HEK293 (cell line): ENCODE data around the gene CPT1C.

ENCODE experiments used
- CTCF ChIA-PET: fragments of 350-600 bp; formaldehyde crosslinking; extraction: SDS; loops from one replicate; lab custom pipeline; 2021; ENCODE audit warnings: antibody characterized with exemption; lab: Yijun Ruan, JAX
- POLR2A ChIA-PET: fragments of 300-600 bp; formaldehyde crosslinking; extraction: SDS; loops from one replicate; lab custom pipeline; 2020; ENCODE audit warnings: antibody characterized with exemption, inconsistent platforms; lab: Yijun Ruan, JAX
- H3K27ac ChIP-seq: fragments of 200-500 bp; sonication (Bioruptor generic); 2 replicates; pipeline ENCODE4 v1.5.1; 2014; ENCODE audit warnings: low read depth, low read length, control low read depth, inconsistent platforms; ENCODE audit errors: extremely low read depth
- H3K36me3 ChIP-seq, 2 experiments: fragments of 200-500 bp in 1 of 2; sonication (Bioruptor generic) in 1 of 2; 1 replicate in 1 of 2; 2 replicates in 1 of 2; pipeline ENCODE4 v1.5.1; 2014 to 2017; ENCODE audit warnings: inconsistent platforms in 2 of 2, low read length in 2 of 2; ENCODE audit not compliant: control insufficient read depth in 2 of 2, insufficient read depth in 1 of 2
- H3K4me1 ChIP-seq: fragments of 200-500 bp; sonication (Bioruptor generic); 2 replicates; pipeline ENCODE4 v1.5.1; 2014; ENCODE audit warnings: mild to moderate bottlenecking, low read length, inconsistent platforms; ENCODE audit not compliant: control insufficient read depth, insufficient read depth
- H3K4me3 ChIP-seq: 2 replicates; pipeline ENCODE4 v1.5.1; 2011; ENCODE audit warnings: low read depth, mild to moderate bottlenecking, control low read depth, low read length, moderate library complexity
- H3K9me3 ChIP-seq: fragments of 200-500 bp; sonication (Bioruptor generic); 2 replicates; pipeline ENCODE4 v1.5.1; 2014; ENCODE audit warnings: low read depth, low read length, inconsistent platforms; ENCODE audit not compliant: control insufficient read depth, insufficient read depth
- KLF8 ChIP-seq: fragments of 450-650 bp; formaldehyde crosslinking; IDR thresholded peaks from 2 replicates; pipeline ENCODE4 v1.5.1; 2016; ENCODE audit warnings: missing biosample characterization, missing genetic modification characterization
- TRIM28 ChIP-seq: IDR thresholded peaks from 2 replicates; pipeline ENCODE4 v1.6.1; 2011; ENCODE audit warnings: low read length, control low read depth, borderline replicate concordance
- ZFHX2 ChIP-seq: fragments of 450-650 bp; formaldehyde crosslinking; conservative IDR thresholded peaks from 2 replicates; pipeline ENCODE4 v1.5.1; 2016; ENCODE audit warnings: missing biosample characterization, missing genetic modification characterization
- ZNF121 ChIP-seq: fragments of 450-650 bp; formaldehyde crosslinking; IDR thresholded peaks from 2 replicates; pipeline ENCODE4 v1.5.1; 2016; ENCODE audit warnings: missing biosample characterization, missing genetic modification characterization
- ZNF133 ChIP-seq: fragments of 450-650 bp; formaldehyde crosslinking; IDR thresholded peaks from 2 replicates; pipeline ENCODE4 v1.5.1; 2016; ENCODE audit warnings: missing biosample characterization, missing genetic modification characterization
- ZNF146 ChIP-seq: fragments of 450-650 bp; formaldehyde crosslinking; IDR thresholded peaks from 2 replicates; pipeline ENCODE4 v1.5.1; 2016; ENCODE audit warnings: missing biosample characterization, missing genetic modification characterization
- ZNF280D ChIP-seq: fragments of 450-650 bp; formaldehyde crosslinking; IDR thresholded peaks from 2 replicates; pipeline ENCODE4 v1.5.1; 2016; ENCODE audit warnings: missing biosample characterization, missing genetic modification characterization
- ZNF335 ChIP-seq: fragments of 450-650 bp; formaldehyde crosslinking; conservative IDR thresholded peaks from 2 replicates; pipeline ENCODE4 v1.5.1; 2016; ENCODE audit warnings: missing biosample characterization, missing genetic modification characterization
- ZNF341 ChIP-seq: fragments of 450-650 bp; formaldehyde crosslinking; IDR thresholded peaks from 2 replicates; pipeline ENCODE4; 2016; ENCODE audit warnings: low read depth, missing biosample characterization, missing genetic modification characterization
- ZNF561 ChIP-seq: fragments of 450-650 bp; IDR thresholded peaks from 2 replicates; pipeline ENCODE4 v1.5.1; 2018; ENCODE audit warnings: missing biosample characterization, missing genetic modification characterization, borderline replicate concordance
- ZNF645 ChIP-seq: fragments of 450-650 bp; formaldehyde crosslinking; IDR thresholded peaks from 2 replicates; pipeline ENCODE4; 2016; ENCODE audit warnings: missing biosample characterization, missing genetic modification characterization
- ZNF670 ChIP-seq: fragments of 450-650 bp; formaldehyde crosslinking; IDR thresholded peaks from 2 replicates; pipeline ENCODE4 v1.5.1; 2016; ENCODE audit warnings: missing biosample characterization, missing genetic modification characterization, low read depth
- ZNF777 ChIP-seq: fragments of 450-650 bp; formaldehyde crosslinking; IDR thresholded peaks from 2 replicates; pipeline ENCODE4 v1.5.1; 2017; ENCODE audit warnings: missing biosample characterization, missing genetic modification characterization, borderline replicate concordance
- ZNF785 ChIP-seq: fragments of 450-650 bp; formaldehyde crosslinking; IDR thresholded peaks from 2 replicates; pipeline ENCODE4 v1.5.1; 2016; ENCODE audit warnings: missing biosample characterization, missing genetic modification characterization
- TF ChIP-seq, protein P1 (sequence below): fragments of 450-650 bp; formaldehyde crosslinking; IDR thresholded peaks from 2 replicates; pipeline ENCODE4 v1.5.1; 2016; ENCODE audit warnings: missing biosample characterization, missing genetic modification characterization
- TF ChIP-seq, protein P2 (sequence below): IDR thresholded peaks from 2 replicates; pipeline ENCODE4 v1.6.1; 2011; ENCODE audit warnings: mild to moderate bottlenecking, low read depth, low read length, borderline replicate concordance
- TF ChIP-seq, protein P3 (sequence below): fragments of 450-650 bp; formaldehyde crosslinking; IDR thresholded peaks from 2 replicates; pipeline ENCODE4 v1.5.1; 2016; ENCODE audit warnings: missing biosample characterization, missing genetic modification characterization
- TF ChIP-seq, protein P4 (sequence below): fragments of 450-650 bp; formaldehyde crosslinking; IDR thresholded peaks from 2 replicates; pipeline ENCODE4 v1.5.1; 2016; ENCODE audit warnings: missing biosample characterization, missing genetic modification characterization, low read depth

CPT1C gene

GRCh38 chr19:49688531-49689132 lies 2.3 kb upstream of the CPT1C start:
- CTCF ChIA-PET: interaction anchor here (0.7 kb wide), 1 partner anchor 171 kb away, joined by 3 read pairs; no protein-coding TSS in a partner anchor
- Histone ChIP-seq H3K27ac (no peak overlapping the region), H3K9me3 (no peaks in the 10 kb centered on the region), H3K36me3 (peaks cover 15 to 51% of the 10 kb centered on the region in 2 experiments), H3K4me1 (peaks cover 8% of the 10 kb centered on the region), H3K4me3 (no peak overlapping the region)
- TF ChIP-seq ZFHX2 (tag by site-specific recombination) (peak; percentile 24; the same call in 1 of the 2 replicates), ZNF341 (tag by site-specific recombination) (peak; percentile 51), ZNF335 (no peak), ZNF777 (no peak), ZNF280D (tag by site-specific recombination) (no peak), ZNF645 (tag by site-specific recombination) (no peak)
- TF ChIP-seq, protein P1, sequence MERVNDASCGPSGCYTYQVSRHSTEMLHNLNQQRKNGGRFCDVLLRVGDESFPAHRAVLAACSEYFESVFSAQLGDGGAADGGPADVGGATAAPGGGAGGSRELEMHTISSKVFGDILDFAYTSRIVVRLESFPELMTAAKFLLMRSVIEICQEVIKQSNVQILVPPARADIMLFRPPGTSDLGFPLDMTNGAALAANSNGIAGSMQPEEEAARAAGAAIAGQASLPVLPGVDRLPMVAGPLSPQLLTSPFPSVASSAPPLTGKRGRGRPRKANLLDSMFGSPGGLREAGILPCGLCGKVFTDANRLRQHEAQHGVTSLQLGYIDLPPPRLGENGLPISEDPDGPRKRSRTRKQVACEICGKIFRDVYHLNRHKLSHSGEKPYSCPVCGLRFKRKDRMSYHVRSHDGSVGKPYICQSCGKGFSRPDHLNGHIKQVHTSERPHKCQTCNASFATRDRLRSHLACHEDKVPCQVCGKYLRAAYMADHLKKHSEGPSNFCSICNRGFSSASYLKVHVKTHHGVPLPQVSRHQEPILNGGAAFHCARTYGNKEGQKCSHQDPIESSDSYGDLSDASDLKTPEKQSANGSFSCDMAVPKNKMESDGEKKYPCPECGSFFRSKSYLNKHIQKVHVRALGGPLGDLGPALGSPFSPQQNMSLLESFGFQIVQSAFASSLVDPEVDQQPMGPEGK (tag by site-specific recombination): 0 out of 2 replicates have a peak, but pooled peaks have one; percentile 23
- POLR2A ChIA-PET: interaction anchor here (1.4 kb wide), 1 partner anchor 78 kb away, joined by 7 read pairs; the partner anchor contains the start of gene AP2A1

GRCh38 chr19:49689133-49690078 lies 1.5 kb upstream of the CPT1C start, which contains the start of gene ADM5:
Gene ADM5, plus strand, starts transcription at chr19:49689594. Its CDS starts 244 bp downstream, at chr19:49689838.
- POLR2A ChIA-PET: interaction anchor here (1.2 to 1.4 kb wide), 2 partner anchors 13 to 77 kb away, joined by 3 to 7 read pairs; partner anchors contain the start of gene AP2A1
- H3K4me3 ChIP-seq: no peak within 1 kb of the TSS
- CTCF ChIA-PET: interaction anchor here (0.7 kb wide), 1 partner anchor 172 kb away, joined by 3 read pairs; no protein-coding TSS in a partner anchor
- TF ChIP-seq, protein P2, sequence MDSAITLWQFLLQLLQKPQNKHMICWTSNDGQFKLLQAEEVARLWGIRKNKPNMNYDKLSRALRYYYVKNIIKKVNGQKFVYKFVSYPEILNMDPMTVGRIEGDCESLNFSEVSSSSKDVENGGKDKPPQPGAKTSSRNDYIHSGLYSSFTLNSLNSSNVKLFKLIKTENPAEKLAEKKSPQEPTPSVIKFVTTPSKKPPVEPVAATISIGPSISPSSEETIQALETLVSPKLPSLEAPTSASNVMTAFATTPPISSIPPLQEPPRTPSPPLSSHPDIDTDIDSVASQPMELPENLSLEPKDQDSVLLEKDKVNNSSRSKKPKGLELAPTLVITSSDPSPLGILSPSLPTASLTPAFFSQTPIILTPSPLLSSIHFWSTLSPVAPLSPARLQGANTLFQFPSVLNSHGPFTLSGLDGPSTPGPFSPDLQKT: no peak
- TF ChIP-seq ZNF670 (tag by site-specific recombination) (no peak), ZNF133 (tag by site-specific recombination) (no peak), TRIM28 (no peak), KLF8 (tag by site-specific recombination) (peak; percentile 45; the same call in 1 of the 2 replicates), ZNF561 (tag by site-specific recombination) (no peak), ZNF121 (0 out of 2 replicates have a peak, but pooled peaks have one; percentile 37), ZNF785 (tag by site-specific recombination) (no peak), ZNF146 (no peak)
- TF ChIP-seq, protein P1 (tag by site-specific recombination): 0 out of 2 replicates have a peak, but pooled peaks have one; percentile 2
- TF ChIP-seq, protein P3, sequence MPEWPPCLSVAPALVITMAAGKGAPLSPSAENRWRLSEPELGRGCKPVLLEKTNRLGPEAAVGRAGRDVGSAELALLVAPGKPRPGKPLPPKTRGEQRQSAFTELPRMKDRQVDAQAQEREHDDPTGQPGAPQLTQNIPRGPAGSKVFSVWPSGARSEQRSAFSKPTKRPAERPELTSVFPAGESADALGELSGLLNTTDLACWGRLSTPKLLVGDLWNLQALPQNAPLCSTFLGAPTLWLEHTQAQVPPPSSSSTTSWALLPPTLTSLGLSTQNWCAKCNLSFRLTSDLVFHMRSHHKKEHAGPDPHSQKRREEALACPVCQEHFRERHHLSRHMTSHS (tag by site-specific recombination): no peak
- TF ChIP-seq, protein P4, sequence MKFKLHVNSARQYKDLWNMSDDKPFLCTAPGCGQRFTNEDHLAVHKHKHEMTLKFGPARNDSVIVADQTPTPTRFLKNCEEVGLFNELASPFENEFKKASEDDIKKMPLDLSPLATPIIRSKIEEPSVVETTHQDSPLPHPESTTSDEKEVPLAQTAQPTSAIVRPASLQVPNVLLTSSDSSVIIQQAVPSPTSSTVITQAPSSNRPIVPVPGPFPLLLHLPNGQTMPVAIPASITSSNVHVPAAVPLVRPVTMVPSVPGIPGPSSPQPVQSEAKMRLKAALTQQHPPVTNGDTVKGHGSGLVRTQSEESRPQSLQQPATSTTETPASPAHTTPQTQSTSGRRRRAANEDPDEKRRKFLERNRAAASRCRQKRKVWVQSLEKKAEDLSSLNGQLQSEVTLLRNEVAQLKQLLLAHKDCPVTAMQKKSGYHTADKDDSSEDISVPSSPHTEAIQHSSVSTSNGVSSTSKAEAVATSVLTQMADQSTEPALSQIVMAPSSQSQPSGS (tag by site-specific recombination): no peak
- peaks cover 8% of the 10 kb centered on the region for H3K4me1 ChIP-seq
- no peaks in the 10 kb centered on the region for H3K9me3 ChIP-seq
- peaks cover 7 to 43% of the 10 kb centered on the region in 2 experiments for H3K36me3 ChIP-seq
- no peak within 1 kb of the TSS; the same call in 1 of the 2 replicates for H3K27ac ChIP-seq
